Pulmonary artery endothelial cell (primary cell): ENCODE results near the gene PPFIA1. TPM values are rescaled to one million over a fixed set of nuclear protein-coding genes. Genes with fewer than 3 reads are reported as not detected.

Source experiments
- DNase-seq: peaks from one replicate; pipeline ENCODE4 v3.0.0-alpha.2; 2011; ENCODE audit warnings: low read depth, low spot score
- total RNA-seq: library from RNA; depleted of rRNA; stranded (reverse); fragments of >200 nt; gene quantifications from 2 replicates; pipeline ENCODE4 v1.2.3, GENCODE V29; 2014

PPFIA1 gene
- total RNA-seq, 1 donor from 2014 or later: 31.3 TPM

DNA sequence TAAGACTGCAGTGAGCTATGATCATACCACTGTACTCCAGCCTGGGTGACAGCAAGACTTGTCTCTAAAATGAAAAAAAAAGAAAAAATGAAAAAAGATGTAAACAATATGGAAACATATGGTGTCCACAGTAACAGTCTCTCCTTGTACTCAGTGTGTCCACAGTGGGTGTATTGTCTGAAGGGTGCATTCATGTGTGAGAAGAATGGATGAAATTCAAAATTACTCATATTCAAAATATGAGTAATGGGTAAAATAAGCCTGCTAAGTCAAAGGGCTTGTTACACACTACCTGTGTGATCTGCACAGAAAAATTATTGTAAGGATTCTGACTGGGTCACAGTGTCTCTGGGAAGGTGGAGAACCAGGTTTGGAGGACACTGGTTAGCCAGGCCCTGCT is 26.9 kb downstream of the PPFIA1 start:
- no peak for DNase-seq

DNA sequence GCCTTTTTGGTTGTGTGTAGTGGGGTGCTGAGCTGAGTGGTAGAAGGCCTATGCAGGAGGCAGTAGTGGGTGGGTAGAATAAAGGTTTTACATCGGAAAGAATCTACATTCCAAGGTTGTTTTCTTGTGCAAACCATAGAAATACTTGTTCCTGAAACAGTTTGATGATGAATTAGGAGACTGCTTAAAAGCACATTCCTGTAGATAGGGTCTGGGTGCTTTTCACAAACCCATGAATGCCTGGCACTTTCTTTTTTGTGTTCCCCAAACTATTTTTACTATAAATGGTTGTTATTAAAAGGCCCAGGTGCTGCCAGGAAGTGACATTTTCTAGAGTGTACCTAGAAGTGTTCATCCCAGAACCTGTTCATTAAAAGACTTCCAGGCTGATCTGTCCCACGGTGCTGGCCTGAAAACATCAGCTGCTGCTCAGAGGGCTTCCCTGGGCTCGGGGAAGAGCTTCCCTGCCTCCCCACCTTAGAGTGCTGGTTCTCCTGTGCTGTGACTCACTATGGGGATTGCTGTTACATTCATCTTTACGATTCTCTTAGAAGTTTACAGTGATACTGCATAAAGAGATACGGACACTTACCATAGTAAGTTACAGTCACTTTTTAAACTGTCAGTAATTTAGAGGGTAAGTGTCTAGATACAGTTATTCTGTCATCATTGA is 27.9 kb downstream of the PPFIA1 start:
- DNase-seq: no peak

DNA sequence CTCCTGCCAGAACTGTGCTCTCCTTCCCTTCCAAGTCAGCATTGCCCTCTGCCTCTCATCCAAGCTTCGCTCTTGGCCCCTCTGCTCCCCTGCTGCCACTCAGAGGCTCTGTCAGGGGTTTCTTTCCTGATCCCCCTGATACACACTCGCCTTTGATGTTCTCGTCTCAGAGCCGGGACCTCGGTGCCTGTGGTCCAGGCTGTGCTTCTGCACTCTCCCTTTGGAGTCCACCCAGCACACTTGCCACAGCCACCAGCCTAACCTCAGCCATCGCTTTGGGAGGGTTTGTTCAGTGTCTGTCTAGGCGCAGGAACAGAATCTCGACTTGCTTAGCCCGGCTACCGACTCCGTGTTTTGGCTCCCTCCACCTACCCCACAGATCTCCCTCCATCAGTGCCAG is 29.1 kb downstream of the PPFIA1 start:
- DNase-seq: no peak

DNA sequence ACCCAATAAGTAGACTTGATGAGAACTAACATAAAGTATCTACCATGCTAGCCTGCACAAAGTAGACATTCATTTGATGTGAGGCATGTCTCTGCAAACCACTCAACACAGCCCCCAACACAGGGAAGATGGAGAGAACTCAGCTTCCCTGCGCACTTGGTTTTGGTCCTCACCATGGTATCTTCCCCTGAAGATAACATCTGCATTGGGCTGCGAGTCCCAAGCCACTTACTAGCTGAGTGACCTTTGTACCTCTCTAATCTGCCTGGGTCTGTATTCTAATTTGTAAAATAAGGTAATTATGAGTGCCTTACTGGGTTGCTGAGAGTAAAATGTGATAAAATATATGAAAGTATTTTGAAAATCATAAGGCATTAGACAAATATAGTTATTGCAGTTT is 30.7 kb downstream of the PPFIA1 start:
- no peak for DNase-seq

DNA sequence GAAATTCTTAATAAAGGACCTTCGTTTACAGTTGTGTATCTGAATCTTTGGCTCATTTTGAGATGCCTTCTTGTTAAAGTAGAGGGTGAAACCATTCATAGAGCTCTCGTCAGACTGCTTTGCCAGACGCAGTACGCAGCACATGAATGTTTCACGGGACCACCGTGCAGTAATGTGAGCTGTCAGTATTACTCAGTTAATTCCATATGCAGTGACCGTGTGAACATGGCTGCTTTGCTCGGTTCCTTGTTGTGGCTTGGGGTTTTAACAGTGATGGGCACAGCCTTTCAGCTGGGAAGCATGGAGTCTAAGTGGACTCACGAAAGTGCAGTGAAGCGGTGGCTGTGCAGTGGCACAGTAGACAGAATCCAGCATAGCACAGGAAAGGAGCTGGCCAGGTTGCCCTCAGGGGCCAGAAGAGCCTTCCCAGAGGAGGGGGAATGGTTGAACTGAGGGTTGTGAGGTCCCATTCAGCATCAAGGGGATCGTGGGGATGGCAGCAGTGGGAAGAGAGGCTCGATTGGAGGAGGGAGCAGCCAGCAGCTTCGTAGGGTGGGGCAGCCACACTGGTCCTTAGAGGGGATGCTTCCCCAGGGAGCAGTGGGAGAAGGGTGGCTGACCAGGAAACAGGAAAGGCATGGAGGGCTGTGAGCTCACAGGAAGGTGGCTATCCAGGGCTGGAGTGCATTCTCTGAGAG is 31.4 kb downstream of the PPFIA1 start:
- no peak for DNase-seq

DNA sequence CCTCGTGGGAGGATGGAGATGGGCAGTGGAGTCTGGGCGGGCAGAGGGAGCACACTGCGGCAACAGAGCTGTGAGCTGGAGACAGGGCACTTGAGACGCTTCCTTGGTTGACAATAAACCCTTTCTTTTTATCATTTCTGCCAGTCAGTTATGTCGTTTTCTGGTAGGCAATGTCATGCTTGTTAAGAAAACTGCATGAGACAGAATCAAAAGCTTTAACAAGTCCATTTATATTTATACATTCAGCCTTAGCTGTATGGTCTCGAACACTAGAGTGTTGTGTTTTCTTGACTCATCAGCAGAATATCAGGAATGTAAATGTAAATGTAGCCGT is 31.9 kb downstream of the PPFIA1 start:
- DNase-seq: no peak

DNA sequence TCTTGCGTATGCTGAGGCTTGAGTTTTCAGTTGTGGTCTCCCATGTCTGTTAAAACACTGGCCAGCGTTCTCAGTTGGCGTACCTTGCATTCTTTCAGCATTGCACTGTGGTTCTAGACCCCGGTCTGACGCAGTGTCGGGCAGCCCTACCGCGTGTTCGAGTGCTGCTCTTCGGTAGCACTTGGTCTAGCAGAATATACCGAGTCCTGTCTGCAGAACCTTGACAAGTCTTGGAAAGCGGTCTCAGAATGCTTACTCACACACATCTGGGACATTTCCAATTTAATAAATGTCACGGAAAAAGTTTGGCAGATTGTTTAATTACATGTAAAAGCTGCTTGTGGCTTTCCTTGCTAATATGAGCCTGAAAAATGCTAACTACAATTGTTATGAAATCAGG is 32.6 kb downstream of the PPFIA1 start:
- no peak for DNase-seq

DNA sequence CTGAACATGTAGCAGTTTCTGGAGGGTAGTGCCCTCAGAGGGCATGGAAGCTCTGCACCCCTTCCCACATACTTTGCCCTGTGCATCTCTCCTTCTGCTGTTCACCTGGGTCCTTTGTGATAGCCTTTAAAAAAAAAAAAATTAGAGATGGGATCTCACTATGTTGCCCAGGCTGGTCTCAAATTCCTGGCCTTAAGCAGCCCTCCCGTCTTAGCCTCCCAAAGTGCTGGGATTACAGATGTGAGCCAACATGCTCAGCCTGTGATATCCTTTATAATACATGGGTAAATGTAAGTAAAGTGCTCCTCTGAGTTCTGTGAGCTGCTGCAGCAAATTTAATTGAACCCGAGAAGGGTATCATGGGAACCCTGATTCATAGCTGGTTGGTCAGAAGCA is 33.7 kb downstream of the PPFIA1 start:
- no peak for DNase-seq

DNA sequence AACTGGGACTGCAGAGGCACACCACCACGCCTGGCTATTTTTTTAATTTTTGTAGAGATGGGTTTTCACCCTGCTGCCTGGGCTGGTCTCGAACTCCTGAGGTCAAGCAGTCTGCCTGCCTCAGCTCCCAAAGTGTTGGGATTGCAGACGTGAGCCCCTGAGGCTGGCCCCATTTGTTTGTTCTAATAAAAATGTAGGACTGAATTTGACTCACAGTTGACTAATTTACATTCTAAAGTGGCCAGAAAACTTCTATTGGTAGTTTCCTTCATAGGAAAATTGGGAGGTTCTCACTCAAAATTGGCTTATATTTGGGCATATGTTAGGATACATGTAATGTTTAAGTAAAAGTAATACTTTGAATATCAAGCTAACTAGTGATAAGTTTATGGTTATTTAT is 35.0 kb downstream of the PPFIA1 start:
- no peak for DNase-seq

DNA sequence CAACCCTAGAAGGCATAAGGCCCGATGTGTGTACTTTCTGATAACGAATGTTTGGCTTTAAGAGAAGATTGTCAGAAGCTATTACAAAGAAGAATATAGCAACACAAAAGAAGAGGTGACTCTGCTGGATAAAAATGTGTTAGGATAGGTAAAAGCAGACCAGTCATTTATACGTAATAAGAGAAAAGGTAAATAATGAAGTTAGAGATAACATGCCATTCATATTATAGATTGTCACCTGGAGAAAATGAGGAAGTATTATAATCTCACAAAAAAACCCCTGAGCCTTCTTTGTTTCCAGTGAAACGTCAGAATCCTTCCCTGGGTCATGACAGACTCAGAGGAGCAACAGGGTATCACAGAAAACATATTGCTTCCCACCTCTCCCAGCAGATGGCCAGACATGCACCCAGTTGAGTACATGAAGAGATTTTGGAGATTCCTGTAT is 36.1 kb downstream of the PPFIA1 start:
- DNase-seq: no peak

DNA sequence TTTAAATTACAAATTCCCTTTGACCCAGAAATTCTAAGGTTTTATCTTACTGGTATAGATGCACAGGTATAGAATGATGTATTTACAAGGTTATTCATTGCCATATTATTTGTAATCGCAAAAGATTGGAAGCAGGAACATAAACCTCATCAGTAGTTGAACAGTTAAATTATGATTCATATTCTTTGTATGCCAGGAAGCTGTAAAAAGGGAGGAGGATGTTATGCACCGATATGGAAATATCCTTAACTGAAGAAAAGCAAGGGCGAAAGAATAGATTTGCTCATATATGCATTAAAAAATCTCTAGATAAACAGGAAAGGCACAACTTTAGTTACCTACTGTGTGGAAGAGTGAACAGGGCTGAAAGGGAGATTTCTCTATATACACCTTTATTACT is 36.7 kb downstream of the PPFIA1 start:
- peak; percentile 37 for DNase-seq

DNA sequence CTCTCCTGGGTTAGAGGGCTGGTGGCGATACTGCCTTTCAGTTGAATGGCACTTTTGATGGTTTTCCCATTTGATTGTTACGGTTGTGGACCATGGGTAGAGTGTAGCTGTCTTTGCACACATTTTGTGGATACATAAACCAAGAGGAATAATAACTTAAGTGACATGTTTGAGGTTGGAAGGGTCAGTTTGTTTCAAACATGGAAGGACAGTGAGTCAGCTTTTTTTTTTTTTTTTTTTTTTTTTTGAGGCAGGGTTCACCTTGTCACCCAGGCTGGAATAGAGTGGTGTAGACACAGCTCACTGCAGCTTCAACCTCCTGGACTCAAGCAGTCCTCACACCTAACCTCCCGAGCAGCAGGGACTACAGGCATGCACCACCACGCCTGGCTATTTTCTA is 41.1 kb downstream of the PPFIA1 start:
- DNase-seq: no peak

DNA sequence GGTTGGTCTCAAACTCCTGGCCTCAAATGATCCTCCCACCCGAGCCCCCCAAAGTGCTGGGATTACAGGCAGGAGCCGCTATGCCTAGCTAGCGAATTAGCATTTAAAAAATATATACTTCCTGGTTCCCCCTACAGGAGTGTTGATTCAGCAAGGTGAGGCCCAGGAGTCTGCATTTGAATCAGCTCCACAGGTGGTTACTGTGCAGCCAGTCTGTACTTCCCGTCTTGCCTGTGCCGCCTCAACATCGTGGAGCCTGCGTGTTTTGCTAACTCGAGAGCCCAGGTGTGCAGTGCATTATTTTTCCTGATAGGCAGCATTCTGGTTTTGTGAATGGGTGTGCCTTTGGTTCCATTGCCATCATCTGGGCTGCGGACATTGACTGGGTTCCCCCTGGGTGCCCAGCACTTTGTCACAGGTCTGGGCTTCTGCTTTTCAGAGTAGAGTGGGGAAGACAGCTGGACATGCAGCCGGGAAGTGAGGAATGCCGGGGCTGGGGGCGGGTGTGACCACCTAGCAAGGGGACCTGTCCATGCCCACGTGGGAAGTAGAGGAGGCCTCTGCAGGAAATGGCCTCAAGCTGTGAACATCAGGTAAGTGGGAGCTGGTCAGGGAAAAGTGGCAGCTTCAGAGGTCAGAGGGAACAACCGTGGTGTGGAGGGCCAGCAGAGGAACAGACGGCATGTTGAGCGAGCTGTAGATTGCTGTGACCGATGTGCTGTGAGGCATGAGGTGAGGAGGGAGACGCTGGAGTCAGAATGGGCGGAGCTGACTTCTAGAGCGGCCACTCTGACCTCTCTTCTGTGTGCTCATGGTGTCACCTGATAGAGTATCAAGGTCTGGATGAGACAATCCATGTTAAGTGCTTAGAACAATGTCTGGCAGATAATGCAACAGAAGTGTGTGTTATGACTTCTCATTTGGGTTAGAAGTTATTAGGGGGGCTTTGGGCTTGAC is 42.2 kb downstream of the PPFIA1 start:
- no peak for DNase-seq

DNA sequence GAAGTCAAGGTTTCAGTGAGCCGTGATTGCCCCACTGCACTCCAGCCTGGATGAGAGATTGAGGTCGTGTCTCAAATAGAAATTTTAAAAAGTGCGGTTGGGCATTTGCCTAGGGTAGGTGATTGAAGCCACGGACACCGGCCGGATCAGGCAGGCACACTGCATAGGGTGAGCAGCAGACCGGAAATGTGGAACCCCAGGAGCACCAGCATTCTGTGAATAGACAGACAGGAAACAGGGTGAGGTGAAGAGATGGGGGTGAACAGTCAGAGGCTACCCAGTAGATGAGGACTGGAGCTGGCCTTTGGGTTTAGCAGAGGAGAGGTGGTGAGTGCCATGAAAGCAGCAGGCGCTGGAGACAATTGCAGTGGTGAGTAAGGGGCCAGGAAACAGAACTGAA is 43.5 kb downstream of the PPFIA1 start:
- DNase-seq: no peak

DNA sequence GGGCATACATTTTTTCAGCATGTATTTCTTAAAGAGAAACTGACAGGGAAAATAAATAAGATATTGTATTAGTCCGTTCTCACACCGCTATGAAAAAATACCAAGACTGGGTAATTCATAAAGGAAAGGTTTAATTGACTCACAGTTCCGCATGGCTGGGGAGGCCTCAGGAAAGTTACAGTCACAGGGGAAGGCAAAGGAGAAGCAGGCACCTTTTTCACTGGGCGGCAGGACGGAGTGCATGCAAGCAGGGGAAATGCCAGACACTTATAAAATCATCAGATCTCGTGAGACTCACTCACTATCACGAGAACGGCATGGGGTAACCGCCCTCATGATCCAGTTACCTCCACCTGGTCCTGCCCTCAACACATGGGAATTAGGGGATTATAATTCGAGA is 44.2 kb downstream of the PPFIA1 start:
- DNase-seq: no peak

DNA sequence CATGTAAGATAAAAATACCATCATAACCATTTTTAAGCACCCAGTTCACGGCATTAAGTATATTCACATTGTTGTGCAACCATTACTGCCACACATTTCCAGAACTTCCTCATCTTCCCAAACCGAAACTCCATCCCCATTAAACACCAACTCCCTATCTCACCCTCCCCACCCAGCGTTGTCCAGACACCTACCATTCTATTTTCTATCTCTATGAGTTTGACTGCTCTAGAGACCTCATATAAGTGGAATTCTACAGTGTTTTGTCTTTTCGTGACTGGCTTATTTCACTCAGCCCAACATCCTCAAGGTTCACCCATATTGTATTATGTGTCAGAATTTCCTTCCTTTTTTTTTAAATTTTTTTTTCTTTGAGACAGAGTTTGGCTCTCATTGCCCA is 45.2 kb downstream of the PPFIA1 start:
- no peak for DNase-seq

DNA sequence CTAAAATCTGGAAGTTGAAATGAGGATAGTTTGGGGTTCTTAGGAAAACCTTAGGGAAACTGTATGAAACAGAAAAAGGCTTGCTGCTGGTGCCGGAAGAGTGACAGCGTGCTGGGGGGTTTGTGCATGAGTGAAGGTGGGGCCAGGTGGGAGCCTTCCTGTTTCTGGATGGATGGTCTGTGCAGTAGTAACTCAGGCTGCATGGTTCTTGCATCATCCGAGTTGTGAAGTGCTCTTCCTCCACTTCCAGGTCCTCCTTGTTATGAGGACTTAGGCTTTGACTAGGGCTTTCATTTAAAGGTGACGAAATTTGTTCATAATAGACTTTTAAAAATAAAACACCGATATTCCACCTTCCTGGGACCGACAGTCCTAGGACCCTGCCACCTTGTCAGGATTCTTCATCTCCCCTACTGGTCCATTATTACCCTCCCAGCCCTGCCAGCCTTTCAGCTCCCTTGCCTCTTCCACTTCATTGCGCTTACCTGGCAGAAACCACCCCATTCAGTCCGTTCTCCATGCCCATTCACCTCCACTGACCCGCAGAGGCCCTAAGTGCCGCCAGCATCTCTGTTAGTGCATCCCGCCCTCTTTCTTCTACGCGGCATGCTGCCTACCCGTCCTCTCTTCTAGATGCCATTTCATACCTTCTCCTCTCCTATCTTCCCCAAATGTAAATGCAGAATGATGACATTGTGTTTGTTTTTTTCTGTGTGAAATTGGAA is 47.3 kb downstream of the PPFIA1 start:
- DNase-seq: no peak

DNA sequence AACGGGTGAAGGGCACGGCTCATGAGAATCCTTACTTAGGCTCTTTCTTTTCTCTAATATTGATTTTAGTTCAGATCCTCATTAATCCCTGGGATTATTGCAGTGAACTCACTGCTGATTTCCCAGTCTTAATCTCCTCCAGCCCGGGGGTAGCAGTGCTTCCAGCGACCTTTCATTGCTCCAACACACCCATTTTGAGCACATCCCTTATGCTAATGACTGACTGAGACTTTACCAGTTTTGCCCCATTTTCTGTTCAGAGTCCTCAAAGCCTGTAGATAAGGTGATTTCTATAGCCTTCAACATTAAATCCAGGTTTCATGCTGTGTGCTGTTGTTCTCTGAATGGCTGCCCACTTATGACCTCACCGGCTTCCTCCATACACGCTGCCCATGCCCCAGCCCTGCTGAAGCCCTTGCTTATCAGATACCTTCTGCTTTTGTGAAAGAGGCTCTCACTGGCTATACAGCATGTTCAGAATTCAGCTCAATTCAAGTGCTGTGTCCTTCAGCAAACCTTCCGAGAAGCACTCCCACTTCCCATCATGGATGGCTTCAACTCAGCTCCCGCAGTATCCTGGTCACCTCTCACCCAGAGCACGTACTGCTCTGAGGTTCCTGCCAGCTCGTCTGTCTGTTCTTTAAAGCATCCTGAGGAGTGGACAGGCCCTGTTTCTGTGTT is 49.0 kb downstream of the PPFIA1 start:
- DNase-seq: peak; percentile 8

DNA sequence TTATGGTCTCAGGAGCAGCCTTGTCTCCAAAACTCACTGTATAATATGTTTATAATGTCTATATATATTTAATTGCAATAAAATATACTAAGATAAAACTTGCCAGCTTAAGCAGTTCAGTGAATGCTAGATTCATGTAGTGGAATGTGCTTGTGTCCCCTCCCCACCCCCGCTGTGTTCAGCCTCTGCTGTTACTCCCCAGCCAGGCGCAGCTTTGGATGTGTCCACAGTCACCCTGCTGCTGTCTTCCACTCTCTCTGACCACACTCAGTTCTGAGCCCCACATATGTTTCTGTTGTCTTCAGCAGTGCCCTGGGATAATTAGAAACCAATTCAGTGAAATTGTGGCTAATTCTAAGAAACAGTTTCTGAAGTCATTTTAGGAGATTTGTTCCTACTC is 52.2 kb downstream of the PPFIA1 start:
- no peak for DNase-seq

DNA sequence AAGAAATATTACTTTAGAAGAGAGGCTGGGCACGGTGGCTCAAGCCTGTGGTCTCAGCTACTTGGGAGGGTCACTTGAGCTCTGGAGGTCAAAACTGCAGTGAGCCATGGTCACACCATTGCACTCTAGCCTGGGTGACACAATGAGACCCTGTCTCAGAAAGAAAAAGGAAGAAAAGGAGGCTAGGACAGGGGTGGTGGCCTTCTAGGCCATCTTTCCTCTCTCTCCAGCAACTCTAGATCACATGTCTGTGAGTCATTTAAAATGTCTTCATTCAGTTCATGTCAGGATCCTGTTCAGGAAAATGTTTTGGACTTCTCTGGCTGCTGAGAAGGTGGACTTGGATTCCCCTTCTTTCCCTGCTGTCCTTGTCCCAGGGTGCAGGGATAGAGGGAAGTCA is 53.3 kb downstream of the PPFIA1 start:
- DNase-seq: no peak
